Kidney (tissue), 22 donors: ENCODE measurements around the gene KRTAP5-11. TPM values are rescaled to one million over a fixed set of nuclear protein-coding genes. Genes with fewer than 3 reads are reported as not detected.
A peak's percentile ranks its signal among the peaks of the same experiment; 100 is the strongest.
"Not testable (repeated sequence)": the region's sequence is repeated elsewhere in the genome, so short reads cannot be mapped to it uniquely, and the experiment has no call there.

ENCODE experiments used
- DNase-seq, 5 donors: peaks; one replicate each; pipeline ENCODE4 v3.0.0-alpha.2; 2013 to 2020
- FAIRE-seq: peaks from 2 replicates; lab custom pipeline; 2012; peaks lifted over from hg19 to GRCh38; lab: Jason Lieb, UNC
- H3K27ac ChIP-seq, 2 donors: one replicate each; pipeline ENCODE4 v1.7.0; 2013; ENCODE audit warnings: low read depth in 2 of 2, low read length in 2 of 2, inconsistent platforms in 1 of 2
- H3K27me3 ChIP-seq: one replicate; pipeline ENCODE4 v1.7.1; 2013; ENCODE audit warnings: low read length, inconsistent platforms; ENCODE audit not compliant: control insufficient read depth, insufficient read depth
- H3K36me3 ChIP-seq, 3 donors: one replicate each; pipeline versions ENCODE4 v1.7.0 to v1.7.1; 2013; ENCODE audit warnings: low read length in 3 of 3, control low read depth in 1 of 3, inconsistent platforms in 1 of 3; ENCODE audit not compliant: insufficient read depth in 3 of 3, control insufficient read depth in 2 of 3
- H3K4me1 ChIP-seq, 3 donors: one replicate each; pipeline versions ENCODE4 v1.7.0 to v1.7.1; 2013; ENCODE audit warnings: low read length in 3 of 3, inconsistent platforms in 1 of 3, low read depth in 1 of 3; ENCODE audit not compliant: control insufficient read depth in 2 of 3, insufficient read depth in 2 of 3
- H3K4me3 ChIP-seq, 3 donors: one replicate each; pipeline versions ENCODE4 v1.7.0 to v1.8.1; 2013; ENCODE audit warnings: low read length in 3 of 3, control low read depth in 1 of 3, inconsistent platforms in 1 of 3
- H3K9ac ChIP-seq, 3 donors: one replicate each; pipeline versions ENCODE4 v1.7.0 to v1.7.1; 2013; ENCODE audit warnings: low read length in 3 of 3, control low read depth in 1 of 3, inconsistent platforms in 1 of 3
- H3K9me3 ChIP-seq, 3 donors: one replicate each; pipeline versions ENCODE4 v1.7.0 to v1.7.1; 2013; ENCODE audit warnings: low read length in 3 of 3, control low read depth in 1 of 3, inconsistent platforms in 1 of 3; ENCODE audit not compliant: control insufficient read depth in 2 of 3, insufficient read depth in 1 of 3
- CTCF ChIP-seq: IDR thresholded peaks from 3 replicates; pipeline ENCODE4 v1.5.1; 2012; ENCODE audit warnings: mild to moderate bottlenecking, moderate library complexity, borderline replicate concordance; ENCODE audit not compliant: insufficient read depth; ENCODE audit errors: extremely low read depth
- intact Hi-C: fragments of 100-400 bp; cut with DNase I; formaldehyde crosslinking; loops from one replicate; pipeline ENCODE4 v1.11.1; 2022
- long read RNA-seq, 10 donors: library from polyadenylated mRNA in 1 of 10; unstranded in 1 of 10; transcript quantifications; one replicate each; pipeline ENCODE4 v2.0.0 and lab custom pipeline, GENCODE V29; 2021 to 2026
- polyA plus RNA-seq: library from polyadenylated mRNA; stranded (reverse); fragments of 350-450 nt; fragmentation: Illumina TruSeq; extraction: RNeasy Lipid Tissue Mini Kit (QIAGEN cat#74804); gene quantifications from one replicate; pipeline ENCODE4 v1.2.3, GENCODE V29; 2014; ENCODE audit warnings: low read depth, low replicate concordance; ENCODE audit not compliant: insufficient read depth
- total RNA-seq: library from RNA; stranded (reverse); fragmentation: NEBNext Ultra II Directional; extraction: Animal tissue kit (Norgen Biotek cat#: 25700); gene quantifications from one replicate; pipeline ENCODE4 v1.2.1, GENCODE V29; 2021
- donor health status: control.
- donor health status: control.
- donor health status: control.
- donor health status: control.
- donor health status: control.
- donor health status: DM: yes; HTN: yes; CAD: no.
- donor health status: Normal renal cell carcinoma (clear cell type).

The KRTAP5-11 gene, protein sequence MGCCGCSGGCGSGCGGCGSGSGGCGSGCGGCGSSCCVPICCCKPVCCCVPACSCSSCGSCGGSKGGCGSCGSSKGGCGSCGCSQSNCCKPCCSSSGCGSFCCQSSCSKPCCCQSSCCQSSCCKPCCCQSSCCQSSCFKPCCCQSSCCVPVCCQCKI
- total RNA-seq, result not detected
- polyA plus RNA-seq, result not detected
- long read RNA-seq, donor 1, result 0 reads
- long read RNA-seq, donor 2, result 0 reads
- long read RNA-seq, donor 3, result 0 reads
- long read RNA-seq, donor 4, result 0 reads
- long read RNA-seq, donor 5, result 0 reads
- long read RNA-seq, donor 6, result 0 reads
- long read RNA-seq, donor 7, result 0 reads
- long read RNA-seq, donor 8, result 0 reads
- long read RNA-seq, donor 9, result 0 reads
- long read RNA-seq, donor 10, result 0 reads

- no peak within 1 kb of the TSS for H3K9ac ChIP-seq
- no peaks in the 10 kb centered on the region for H3K9me3 ChIP-seq
- DNase-seq (no peak), FAIRE-seq (no peak)
- no peak for TF ChIP-seq CTCF
- no peaks in the 10 kb centered on the region for H3K36me3 ChIP-seq
- H3K27ac ChIP-seq, result no peak within 1 kb of the TSS
- H3K27me3 ChIP-seq, result no peaks in the 10 kb centered on the region
- H3K4me3 ChIP-seq, result no peak within 1 kb of the TSS
- no peaks in the 10 kb centered on the region for H3K4me1 ChIP-seq
- intact Hi-C loops, result no loop called here
Measured at GRCh38 chr11:71582309-71582895, at the start of gene KRTAP5-11. Gene KRTAP5-11 (minus strand): TSS chr11:71582875. CDS start chr11:71582837, 38 bp downstream.

DNA sequence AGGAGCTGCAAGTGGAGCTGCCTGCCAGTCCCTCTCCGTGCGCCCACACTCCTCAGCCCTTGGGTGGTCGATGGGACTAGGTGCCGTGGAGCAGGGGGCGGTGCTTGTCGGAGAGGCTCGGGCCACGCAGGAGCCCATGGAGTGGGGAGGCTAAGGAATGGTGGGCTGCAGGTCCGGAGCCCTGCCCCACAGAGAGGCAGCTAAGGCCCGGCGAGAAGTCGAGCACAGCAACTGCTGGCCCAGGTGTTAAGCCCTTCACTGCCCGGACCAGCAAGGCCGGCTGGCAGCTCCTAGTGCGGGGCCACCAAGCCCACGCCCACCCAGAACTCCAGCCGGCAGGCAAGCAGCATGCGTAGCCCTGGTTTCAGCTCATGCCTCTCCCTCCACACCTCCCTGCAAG lies 48.9 kb upstream of the KRTAP5-11 start:
- H3K9ac ChIP-seq, H3K4me1 ChIP-seq, H3K36me3 ChIP-seq, FAIRE-seq, H3K27ac ChIP-seq, H3K27me3 ChIP-seq, H3K4me3 ChIP-seq, DNase-seq, intact Hi-C loops, H3K9me3 ChIP-seq: not testable (repeated sequence)

GRCh38 chr11:71630071-71630470 lies 47.4 kb upstream of the KRTAP5-11 start:
- H3K9me3 ChIP-seq, FAIRE-seq, H3K9ac ChIP-seq, H3K4me3 ChIP-seq, H3K27me3 ChIP-seq, H3K27ac ChIP-seq, H3K4me1 ChIP-seq, intact Hi-C loops, DNase-seq, H3K36me3 ChIP-seq: not testable (repeated sequence)

- intact Hi-C loops, H3K36me3 ChIP-seq, FAIRE-seq, H3K27me3 ChIP-seq, H3K9me3 ChIP-seq, H3K9ac ChIP-seq, H3K27ac ChIP-seq, H3K4me1 ChIP-seq, H3K4me3 ChIP-seq, DNase-seq: not testable (repeated sequence)
Measured at GRCh38 chr11:71628943-71629342, 46.3 kb upstream of the KRTAP5-11 start.

DNA sequence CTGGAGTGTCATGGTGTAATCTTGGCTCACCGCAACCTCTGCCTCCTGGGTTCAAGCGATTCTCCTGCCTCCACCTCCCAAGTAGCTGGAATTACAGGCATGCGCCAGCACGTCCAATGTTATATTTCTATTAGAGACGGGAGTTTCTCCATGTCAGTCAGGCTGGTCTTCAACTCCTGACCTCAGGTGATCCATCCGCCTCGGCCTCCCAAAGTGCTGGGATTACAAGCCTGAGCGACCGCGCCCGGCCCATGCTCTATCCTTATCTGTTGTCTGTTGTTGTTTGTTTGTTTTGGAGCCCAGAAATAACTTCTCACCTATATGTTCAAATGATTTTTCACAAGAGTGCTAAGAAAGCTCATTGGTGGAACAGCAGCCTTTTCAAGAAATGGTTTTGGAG lies 40.6 kb upstream of the KRTAP5-11 start:
- H3K27ac ChIP-seq, DNase-seq, H3K4me3 ChIP-seq, H3K9ac ChIP-seq, H3K27me3 ChIP-seq, intact Hi-C loops, H3K36me3 ChIP-seq, H3K4me1 ChIP-seq, FAIRE-seq, H3K9me3 ChIP-seq: not testable (repeated sequence)

DNA sequence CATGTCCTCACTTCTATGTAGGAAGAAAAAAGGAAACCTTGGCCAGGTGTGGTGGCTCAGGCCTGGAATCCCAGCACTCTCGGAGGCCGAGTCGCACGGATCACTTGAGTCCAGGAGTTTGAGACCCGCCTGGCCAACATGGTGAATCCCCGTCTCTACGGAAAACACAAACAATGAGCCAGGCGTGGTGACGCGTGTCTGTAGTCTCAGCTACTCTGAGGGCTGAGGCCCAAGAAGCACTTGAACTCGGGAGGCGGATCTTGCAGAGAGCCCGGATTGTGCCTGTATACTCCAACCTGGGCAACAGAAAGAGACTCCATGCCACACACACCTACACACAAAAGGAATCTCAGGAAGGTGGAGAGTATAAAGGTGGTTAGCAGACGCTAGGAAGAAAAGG lies 39.9 kb upstream of the KRTAP5-11 start:
- H3K27me3 ChIP-seq, H3K9me3 ChIP-seq, H3K9ac ChIP-seq, H3K27ac ChIP-seq, H3K4me3 ChIP-seq, DNase-seq, intact Hi-C loops, H3K36me3 ChIP-seq, FAIRE-seq, H3K4me1 ChIP-seq: not testable (repeated sequence)

- DNase-seq, result peak in 3 of 5 donors; percentile 18 to 48 (median 34)
- H3K27me3 ChIP-seq, H3K4me3 ChIP-seq, H3K9ac ChIP-seq, intact Hi-C loops, H3K27ac ChIP-seq, H3K9me3 ChIP-seq, H3K4me1 ChIP-seq, H3K36me3 ChIP-seq, FAIRE-seq: not testable (repeated sequence)
Measured at GRCh38 chr11:71615003-71615402, 32.3 kb upstream of the KRTAP5-11 start.
